GM21423 (cell line): Measurements from ENCODE around the gene PDK3.

ENCODE experiments used
- ATAC-seq: cut with Tn5 transposase; IDR thresholded peaks from one replicate; pipeline ENCODE4 v1.9.1; 2021; ENCODE audit warnings: mild to moderate bottlenecking, moderate library complexity; ENCODE audit not compliant: unreplicated experiment

The PDK3 gene

GRCh38 chrX:24464836-24465531 is at the start of gene PDK3:
PDK3 (plus strand) TSS chrX:24465286; CDS start chrX:24465456, 170 bp downstream.
- ATAC-seq: peak; percentile 95

DNA sequence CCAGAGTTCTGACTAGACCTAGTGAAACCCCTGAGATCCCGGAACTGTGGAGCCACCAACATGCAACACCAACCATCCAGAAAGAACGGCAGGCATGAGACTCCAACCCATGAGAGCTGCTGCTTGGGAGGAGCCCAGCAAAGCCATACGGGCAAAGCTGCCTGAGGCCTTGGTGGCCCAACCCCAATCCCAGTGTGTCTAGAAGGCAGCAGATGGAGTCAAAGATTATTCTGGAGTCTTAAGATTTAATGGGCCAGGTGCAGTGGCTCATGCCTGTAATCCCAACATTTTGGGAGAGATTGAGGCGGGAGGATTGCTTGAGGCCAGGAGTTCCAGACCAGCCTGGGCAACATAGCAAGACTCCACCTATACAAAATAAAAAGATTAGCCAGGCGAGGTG is 49.2 kb upstream of the PDK3 start:
- no peak for ATAC-seq

- no peak for ATAC-seq
Measured at GRCh38 chrX:24423960-24424359, 41.1 kb upstream of the PDK3 start.

DNA sequence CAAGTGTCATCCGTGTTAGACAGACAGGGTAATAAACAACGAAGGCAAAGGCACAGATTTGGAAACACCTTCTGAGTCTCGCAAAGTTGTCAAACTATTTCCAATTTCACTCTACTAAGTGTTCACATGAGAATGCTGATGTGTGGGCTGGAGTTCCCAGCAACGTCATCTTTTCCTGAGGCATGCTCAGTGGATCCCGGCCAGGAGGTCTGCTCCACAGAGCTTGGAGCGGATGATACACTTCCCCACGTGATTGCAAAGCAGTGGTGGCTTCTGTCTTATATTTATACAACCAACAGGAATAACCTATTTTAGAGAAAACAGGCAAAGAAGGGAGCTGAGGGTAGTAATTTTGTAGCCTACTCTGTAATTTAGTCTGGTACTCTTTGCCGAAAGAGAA is 40.1 kb upstream of the PDK3 start:
- ATAC-seq: no peak

GRCh38 chrX:24425806-24426205 is 39.3 kb upstream of the PDK3 start:
- ATAC-seq: no peak

- ATAC-seq: peak; percentile 53
Measured at GRCh38 chrX:24426340-24426913, 38.7 kb upstream of the PDK3 start.

DNA sequence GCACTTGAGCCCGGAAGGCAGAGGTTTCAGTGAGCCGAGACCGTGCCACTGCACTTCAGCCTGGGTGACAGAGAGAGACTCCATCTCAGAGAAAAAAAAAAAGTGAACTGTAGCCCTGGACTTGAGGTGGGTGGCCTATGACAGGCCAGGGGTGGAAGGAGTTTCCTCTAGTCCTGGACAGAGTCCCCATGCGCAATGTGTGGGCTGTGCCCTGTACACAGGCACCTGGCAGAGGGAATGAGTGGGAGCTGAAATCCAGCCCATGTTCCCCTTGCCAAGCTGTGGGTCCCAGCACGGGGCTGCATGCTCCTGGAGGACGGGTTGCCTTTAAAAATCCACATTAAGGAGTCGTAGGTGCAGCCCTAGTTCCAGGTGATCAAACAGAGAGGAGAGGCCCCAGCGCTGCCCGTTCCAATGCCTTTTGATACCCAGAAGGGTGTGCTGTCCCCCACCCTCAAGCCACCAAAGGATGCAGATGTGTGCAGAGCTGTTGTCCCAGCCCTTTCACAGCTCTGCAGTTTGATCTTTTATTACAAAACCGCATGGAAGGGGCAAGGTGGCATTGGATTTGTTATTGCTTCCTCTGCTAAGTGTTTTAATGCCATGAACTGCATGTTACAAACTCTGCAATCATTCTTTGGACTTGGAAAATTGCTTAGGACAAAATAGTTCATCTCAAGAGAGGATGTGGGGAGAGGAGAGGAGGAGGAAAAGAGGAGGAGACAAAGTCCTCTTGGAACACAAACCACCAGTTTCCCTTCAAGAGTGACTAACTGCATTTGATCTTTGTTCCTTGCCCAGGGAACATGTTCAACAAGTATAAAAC is 38.0 kb upstream of the PDK3 start:
- no peak for ATAC-seq

- ATAC-seq: no peak
Measured at GRCh38 chrX:24427747-24428019, 37.4 kb upstream of the PDK3 start.

- no peak for ATAC-seq
Measured at GRCh38 chrX:24428516-24428915, 36.6 kb upstream of the PDK3 start.

- ATAC-seq: no peak
Measured at GRCh38 chrX:24435060-24435459, 30.0 kb upstream of the PDK3 start.

DNA sequence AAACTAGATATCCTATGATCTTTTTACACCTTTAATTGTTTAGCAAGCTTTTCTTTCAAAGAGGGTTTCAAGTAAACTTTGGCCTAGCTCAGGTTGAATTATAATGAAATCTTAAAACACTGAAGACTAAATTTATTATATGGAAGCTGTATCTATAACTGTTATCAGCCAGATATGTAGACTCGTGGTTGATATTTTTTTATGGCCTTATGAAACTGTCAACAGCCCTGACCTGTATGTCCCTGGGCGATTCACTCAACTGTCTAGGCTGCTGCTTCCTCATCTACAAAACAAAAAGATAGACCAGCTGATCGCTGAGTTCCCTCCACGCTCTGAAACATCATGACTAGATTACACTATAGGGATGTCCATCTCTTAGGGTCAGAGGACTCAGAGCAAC is 21.2 kb upstream of the PDK3 start:
- ATAC-seq: no peak

DNA sequence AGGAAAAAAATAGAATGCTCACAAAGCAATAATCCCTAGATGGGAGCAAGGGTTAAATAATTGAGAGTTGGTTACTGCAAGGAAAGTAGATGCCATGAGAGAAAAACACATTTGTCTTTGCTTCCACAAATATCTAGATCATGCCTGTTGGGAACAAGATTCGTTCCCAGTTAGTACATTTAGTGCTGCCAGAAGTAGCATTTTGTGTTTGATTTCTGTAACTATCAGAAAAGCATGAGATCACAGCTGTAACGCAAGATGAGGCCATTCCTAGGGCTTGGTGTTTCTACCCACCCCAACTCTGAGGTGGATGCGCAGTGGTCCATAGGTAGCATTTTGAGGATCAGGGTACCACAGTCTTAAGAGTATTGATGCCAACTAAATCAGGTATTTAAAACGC is 20.4 kb upstream of the PDK3 start:
- no peak for ATAC-seq

GRCh38 chrX:24448762-24449250 is 16.3 kb upstream of the PDK3 start:
- no peak for ATAC-seq

- ATAC-seq: no peak
Measured at GRCh38 chrX:24463077-24463476, 2.0 kb upstream of the PDK3 start.

GRCh38 chrX:24464498-24464835 is 619 bp upstream of the PDK3 start:
- no peak for ATAC-seq

- ATAC-seq: peak; percentile 4
Measured at GRCh38 chrX:24465532-24465865, 413 bp downstream of the PDK3 start.

DNA sequence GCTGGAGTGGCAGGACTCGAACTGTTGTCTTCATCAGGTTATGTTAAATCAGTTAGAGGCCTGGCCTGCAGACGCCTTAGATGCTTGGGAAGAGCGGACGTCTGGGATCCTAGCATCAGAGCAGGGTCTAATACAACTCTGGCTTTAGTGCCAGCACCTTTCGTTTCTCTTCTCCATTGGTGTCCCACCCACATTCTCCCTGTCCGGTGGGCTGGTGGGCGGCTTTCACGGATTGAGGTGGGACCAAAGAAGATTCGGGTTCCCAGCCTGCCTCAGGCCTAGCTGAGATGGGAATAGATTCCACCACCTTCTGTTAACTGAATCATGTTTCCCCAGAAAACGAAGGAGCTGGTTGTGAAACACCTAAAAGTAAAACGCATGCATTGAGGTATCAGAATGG is 939 bp downstream of the PDK3 start:
- ATAC-seq: no peak

GRCh38 chrX:24468245-24468644 is 3.2 kb downstream of the PDK3 start:
- ATAC-seq: no peak

DNA sequence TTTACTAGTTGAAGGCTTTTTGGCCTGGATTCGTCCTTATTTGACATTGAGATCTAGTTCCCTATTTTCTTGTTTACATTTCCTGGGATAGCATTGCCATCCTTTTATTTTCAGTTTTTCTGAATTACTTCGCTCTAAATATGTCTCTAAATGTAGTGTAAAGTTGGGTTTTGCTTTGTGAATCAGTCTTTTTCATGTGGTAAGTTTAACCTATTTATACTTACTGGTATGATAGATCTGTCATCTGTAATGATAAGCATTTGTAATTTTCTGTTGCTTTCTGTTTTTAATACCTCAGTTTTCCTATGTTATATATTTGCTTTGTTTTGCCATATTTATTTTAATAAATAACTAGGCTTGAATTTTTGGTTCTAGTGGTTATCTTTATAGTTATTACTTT is 6.7 kb downstream of the PDK3 start:
- no peak for ATAC-seq

GRCh38 chrX:24475480-24475879 is 10.4 kb downstream of the PDK3 start:
- no peak for ATAC-seq

- no peak for ATAC-seq
Measured at GRCh38 chrX:24478509-24478908, 13.4 kb downstream of the PDK3 start.

DNA sequence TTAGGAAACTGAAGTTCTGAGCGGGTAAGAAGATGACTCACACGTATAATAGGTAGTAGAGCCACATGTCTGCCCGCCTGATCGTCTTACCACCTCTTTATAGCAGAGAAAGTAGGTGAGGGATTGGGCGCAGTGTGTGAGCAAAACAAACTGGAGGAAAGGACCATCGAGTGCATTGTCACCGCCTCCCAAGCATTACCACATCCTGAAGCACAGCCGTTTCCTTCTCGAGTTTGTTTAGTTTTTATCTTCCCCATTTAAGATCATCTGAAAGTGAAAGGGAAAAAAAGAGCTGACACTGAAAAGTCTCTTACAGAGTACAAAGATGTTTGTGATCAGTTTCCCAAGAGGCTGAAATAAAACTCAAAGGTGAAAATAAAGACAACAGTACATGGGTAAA is 14.8 kb downstream of the PDK3 start:
- peak; percentile 92 for ATAC-seq
